Rectal smooth muscle tissue (tissue), 1 donor: Measurements from ENCODE around the gene PADI4.
"Not testable (repeated sequence)": the region's sequence is repeated elsewhere in the genome, so short reads cannot be mapped to it uniquely, and the experiment has no call there.

ENCODE experiments used
- H3K27ac ChIP-seq: one replicate; pipeline ENCODE4 v1.7.0; 2013; ENCODE audit warnings: low read depth, low read length, inconsistent platforms
- H3K27me3 ChIP-seq: one replicate; pipeline ENCODE4 v1.7.0; 2013; ENCODE audit warnings: low read length; ENCODE audit not compliant: control insufficient read depth, insufficient read depth
- H3K36me3 ChIP-seq: one replicate; pipeline ENCODE4 v1.7.0; 2013; ENCODE audit warnings: low read length; ENCODE audit not compliant: control insufficient read depth, insufficient read depth
- H3K4me1 ChIP-seq: one replicate; pipeline ENCODE4 v1.7.0; 2013; ENCODE audit warnings: low read length; ENCODE audit not compliant: control insufficient read depth, insufficient read depth
- H3K4me3 ChIP-seq: one replicate; pipeline ENCODE4 v1.7.0; 2013; ENCODE audit warnings: low read length
- H3K9ac ChIP-seq: one replicate; pipeline ENCODE4 v1.7.0; 2013; ENCODE audit warnings: low read length

PADI4 gene

GRCh38 chr1:17397910-17398695 lies 90.1 kb downstream of the PADI4 start:
- H3K4me3 ChIP-seq, result no peak overlapping the region
- no peaks in the 10 kb centered on the region for H3K36me3 ChIP-seq
- no peak overlapping the region for H3K27ac ChIP-seq
- no peaks in the 10 kb centered on the region for H3K27me3 ChIP-seq
- no peaks in the 10 kb centered on the region for H3K4me1 ChIP-seq
- no peak overlapping the region for H3K9ac ChIP-seq

- no peaks in the 10 kb centered on the region for H3K36me3 ChIP-seq
- no peaks in the 10 kb centered on the region for H3K27me3 ChIP-seq
- no peaks in the 10 kb centered on the region for H3K4me1 ChIP-seq
- H3K4me3 ChIP-seq, result no peak overlapping the region
- no peak overlapping the region for H3K9ac ChIP-seq
- H3K27ac ChIP-seq, result no peak overlapping the region
Observed at GRCh38 chr1:17400725-17401341, 92.8 kb downstream of the PADI4 start.

- Histone ChIP-seq H3K36me3 (no peaks in the 10 kb centered on the region), H3K27ac (no peak overlapping the region), H3K4me3 (no peak overlapping the region), H3K27me3 (no peaks in the 10 kb centered on the region), H3K9ac (no peak overlapping the region), H3K4me1 (no peaks in the 10 kb centered on the region)
Observed at GRCh38 chr1:17401841-17402240, 93.8 kb downstream of the PADI4 start.

GRCh38 chr1:17403081-17403480 lies 95.1 kb downstream of the PADI4 start:
- no peak overlapping the region for H3K4me3 ChIP-seq
- no peak overlapping the region for H3K9ac ChIP-seq
- H3K4me1 ChIP-seq, result no peaks in the 10 kb centered on the region
- peaks cover under 1% of the 10 kb centered on the region for H3K36me3 ChIP-seq
- no peak overlapping the region for H3K27ac ChIP-seq
- H3K27me3 ChIP-seq, result no peaks in the 10 kb centered on the region

GRCh38 chr1:17404034-17404684 lies 96.2 kb downstream of the PADI4 start:
- no peak overlapping the region for H3K27ac ChIP-seq
- no peak overlapping the region for H3K4me3 ChIP-seq
- peaks cover 7% of the 10 kb centered on the region for H3K36me3 ChIP-seq

GRCh38 chr1:17404820-17405219 lies 96.8 kb downstream of the PADI4 start:
- H3K36me3 ChIP-seq, result peaks cover 14% of the 10 kb centered on the region
- H3K9ac ChIP-seq, result no peak overlapping the region
- H3K27ac ChIP-seq, result no peak overlapping the region
- H3K4me1 ChIP-seq, result no peaks in the 10 kb centered on the region
- no peak overlapping the region for H3K4me3 ChIP-seq
- H3K27me3 ChIP-seq, result no peaks in the 10 kb centered on the region

More at GRCh38 chr1:17404034-17404684, 96.2 kb downstream of the PADI4 start:
- no peak overlapping the region for H3K9ac ChIP-seq
- H3K27me3 ChIP-seq, result no peaks in the 10 kb centered on the region
- H3K4me1 ChIP-seq, result no peaks in the 10 kb centered on the region

GRCh38 chr1:17405898-17406759 lies 98.1 kb downstream of the PADI4 start:
- no peak overlapping the region for H3K9ac ChIP-seq
- H3K4me3 ChIP-seq, result no peak overlapping the region
- peaks cover 22% of the 10 kb centered on the region for H3K36me3 ChIP-seq
- H3K27me3 ChIP-seq, result no peaks in the 10 kb centered on the region
- no peak overlapping the region for H3K27ac ChIP-seq
- no peaks in the 10 kb centered on the region for H3K4me1 ChIP-seq

- not testable (repeated sequence) for H3K4me1 ChIP-seq, H3K9ac ChIP-seq, H3K4me3 ChIP-seq, H3K27me3 ChIP-seq, H3K27ac ChIP-seq
- peaks cover 23% of the 10 kb centered on the region for H3K36me3 ChIP-seq
Observed at GRCh38 chr1:17406760-17407475, 98.9 kb downstream of the PADI4 start.

- not testable (repeated sequence) for H3K9ac ChIP-seq, H3K27me3 ChIP-seq, H3K4me3 ChIP-seq, H3K27ac ChIP-seq, H3K4me1 ChIP-seq
- peaks cover 33% of the 10 kb centered on the region for H3K36me3 ChIP-seq
Observed at GRCh38 chr1:17407786-17408514, 100.0 kb downstream of the PADI4 start.

- Histone ChIP-seq H3K4me1 (no peaks in the 10 kb centered on the region), H3K4me3 (no peak overlapping the region), H3K27ac (no peak overlapping the region), H3K27me3 (no peaks in the 10 kb centered on the region), H3K36me3 (peaks cover 40% of the 10 kb centered on the region), H3K9ac (no peak overlapping the region)
Observed at GRCh38 chr1:17409391-17409811, 101.4 kb downstream of the PADI4 start.

GRCh38 chr1:17412093-17412870 lies 104.3 kb downstream of the PADI4 start:
- Histone ChIP-seq H3K4me1 (no peaks in the 10 kb centered on the region), H3K27ac (no peak overlapping the region), H3K9ac (no peak overlapping the region), H3K27me3 (no peaks in the 10 kb centered on the region), H3K36me3 (peaks cover 58% of the 10 kb centered on the region), H3K4me3 (no peak overlapping the region)
